GM12878 (cell line): ENCODE results near the gene DCUN1D3. TPM values are rescaled to one million over a fixed set of nuclear protein-coding genes. Genes with fewer than 3 reads are reported as not detected.

ENCODE experiments used
- ATAC-seq: fragments of 200-7000 bp; cut with Tn5 transposase; 3 replicates; pipeline ENCODE4 v1.9.1; 2020; ENCODE audit warnings: mild to moderate bottlenecking, moderate library complexity
- BruUV-seq: library from RNA; stranded (reverse); fragments of 400-500 nt; replicated peaks from 2 replicates; lab custom pipeline; 2021; lab: Mats Ljungman, UMichigan
- CTCF ChIA-PET: fragments of 300-600 bp; sonication (Branson Sonifier 250); formaldehyde crosslinking; extraction: SDS; loops from one replicate; lab custom pipeline; 2021; ENCODE audit warnings: inconsistent platforms; lab: Yijun Ruan, JAX
- POLR2A ChIA-PET: fragments of 350-600 bp; formaldehyde crosslinking; extraction: SDS; loops from one replicate; lab custom pipeline; 2021; ENCODE audit warnings: inconsistent platforms; lab: Charles Lee
- RAD21 ChIA-PET: fragments of 300-600 bp; sonication (Branson Sonifier 250); formaldehyde crosslinking; loops from one replicate; lab custom pipeline; 2023; ENCODE audit warnings: antibody characterized with exemption; ENCODE audit not compliant: unreplicated experiment; lab: Charles Lee
- SMC1A ChIA-PET: fragments of 300-600 bp; sonication (Branson Sonifier 250); formaldehyde crosslinking; loops from one replicate; lab custom pipeline; 2023; ENCODE audit not compliant: unreplicated experiment, uncharacterized antibody; lab: Charles Lee
- DNase-seq: peaks from one replicate; pipeline ENCODE4 v3.0.0-alpha.2; 2011; ENCODE audit warnings: low read depth, low spot score
- FAIRE-seq: peaks from 3 replicates; lab custom pipeline; 2011; peaks lifted over from hg19 to GRCh38; lab: Jason Lieb, UNC
- H2AFZ ChIP-seq: 2 replicates; pipeline ENCODE4 v1.6.0; 2011; ENCODE audit warnings: low read depth, low read length, control low read depth; ENCODE audit not compliant: control insufficient read depth
- H3K27ac ChIP-seq: 2 replicates; pipeline ENCODE4 v1.5.1; 2011; ENCODE audit warnings: control low read depth; ENCODE audit not compliant: control insufficient read depth, insufficient read depth
- H3K27me3 ChIP-seq, 2 experiments: replicated peaks in 1 of 2; 2 replicates each; pipeline versions ENCODE4 v1.6.0 to v1.6.1; 2011; ENCODE audit warnings: low read length in 1 of 2; ENCODE audit not compliant: control insufficient read depth in 2 of 2, insufficient read depth in 2 of 2
- H3K36me3 ChIP-seq, 2 experiments: 2 replicates each; pipeline ENCODE4 v1.5.1; 2011; ENCODE audit warnings: low read length in 1 of 2; ENCODE audit not compliant: control insufficient read depth in 2 of 2, insufficient read depth in 2 of 2
- H3K4me1 ChIP-seq: 2 replicates; pipeline ENCODE4 v1.6.1; 2011; ENCODE audit warnings: mild to moderate bottlenecking, low read length, moderate library complexity, mixed read lengths; ENCODE audit not compliant: control insufficient read depth, insufficient read depth
- H3K4me2 ChIP-seq: 2 replicates; pipeline ENCODE4 v1.6.0; 2011; ENCODE audit warnings: control low read depth; ENCODE audit not compliant: control insufficient read depth, insufficient read depth
- H3K4me3 ChIP-seq: fragments of 200-600 bp; sonication (generic); 2 replicates; pipeline ENCODE4 v1.5.1; 2016
- H3K79me2 ChIP-seq: 2 replicates; pipeline ENCODE4 v1.6.0; 2011; ENCODE audit warnings: low read length; ENCODE audit not compliant: control insufficient read depth, insufficient read depth
- H3K9ac ChIP-seq: 2 replicates; pipeline ENCODE4 v1.8.0; 2011; ENCODE audit warnings: low read length, control low read depth, mixed read lengths; ENCODE audit not compliant: control insufficient read depth, insufficient read depth
- H3K9me3 ChIP-seq: replicated peaks from 3 replicates; pipeline ENCODE4 v1.5.1; 2011; ENCODE audit warnings: mild to moderate bottlenecking, low read length; ENCODE audit not compliant: control insufficient read depth, insufficient read depth
- H4K20me1 ChIP-seq: 2 replicates; pipeline ENCODE4 v1.6.0; 2011; ENCODE audit not compliant: control insufficient read depth, insufficient read depth
- BCL11A ChIP-seq: IDR thresholded peaks from 2 replicates; pipeline ENCODE4 v1.6.1; 2011; ENCODE audit warnings: low read depth, low read length
- BHLHE40 ChIP-seq, 2 experiments: fragments of 450-650 bp in 1 of 2; IDR thresholded peaks; 2 replicates each; pipeline ENCODE4 v1.6.1; 2011 to 2017; ENCODE audit warnings: low read depth in 2 of 2, borderline replicate concordance in 1 of 2, improper control_type of control experiment in 1 of 2, low read length in 1 of 2, mild to moderate bottlenecking in 1 of 2
- CREM ChIP-seq: IDR thresholded peaks from 2 replicates; pipeline ENCODE4 v1.6.1; 2014; ENCODE audit warnings: antibody characterized with exemption, low read depth
- DPF2 ChIP-seq: fragments of 450-650 bp; IDR thresholded peaks from 2 replicates; pipeline ENCODE4 v1.6.1; 2017; ENCODE audit warnings: mild to moderate bottlenecking
- HDGF ChIP-seq: fragments of 450-650 bp; IDR thresholded peaks from 2 replicates; pipeline ENCODE4 v1.6.1; 2016; ENCODE audit warnings: antibody characterized with exemption
- IRF4 ChIP-seq: IDR thresholded peaks from 2 replicates; pipeline ENCODE4 v1.6.1; 2011; ENCODE audit warnings: low read depth, low read length
- MEF2A ChIP-seq: IDR thresholded peaks from 2 replicates; pipeline ENCODE4 v1.6.1; 2011; ENCODE audit warnings: low read depth, mild to moderate bottlenecking, low read length, moderate library complexity; ENCODE audit not compliant: insufficient read depth
- MLLT1 ChIP-seq: fragments of 450-650 bp; IDR thresholded peaks from 2 replicates; pipeline ENCODE4 v1.6.1; 2016; ENCODE audit warnings: mild to moderate bottlenecking
- MTA2 ChIP-seq: fragments of 450-650 bp; IDR thresholded peaks from 2 replicates; pipeline ENCODE4 v1.6.1; 2016; ENCODE audit warnings: low read depth, mild to moderate bottlenecking, moderate library complexity
- NFYA ChIP-seq: IDR thresholded peaks from 2 replicates; pipeline ENCODE4 v1.6.1; 2011; ENCODE audit warnings: low read depth, mild to moderate bottlenecking, low read length, improper control_type of control experiment, borderline replicate concordance
- NR2C2 ChIP-seq: IDR thresholded peaks from 2 replicates; pipeline ENCODE4 v1.6.1; 2011; ENCODE audit warnings: borderline replicate concordance, low read depth; ENCODE audit not compliant: control insufficient read depth, insufficient read length
- RUNX3 ChIP-seq: IDR thresholded peaks from 2 replicates; pipeline ENCODE4 v1.6.1; 2012; ENCODE audit warnings: low read length, inconsistent platforms
- TAF1 ChIP-seq: IDR thresholded peaks from 2 replicates; pipeline ENCODE4 v1.6.1; 2011; ENCODE audit warnings: mild to moderate bottlenecking, low read depth, low read length, borderline replicate concordance
- ZBTB4 ChIP-seq: fragments of 450-650 bp; formaldehyde crosslinking; IDR thresholded peaks from 2 replicates; pipeline ENCODE4 v1.4.0; 2022; ENCODE audit warnings: mild to moderate bottlenecking, moderate library complexity
- ZNF217 ChIP-seq: fragments of 450-650 bp; IDR thresholded peaks from 2 replicates; pipeline ENCODE4 v1.6.1; 2017; ENCODE audit warnings: antibody characterized with exemption, mild to moderate bottlenecking
- ZNF24 ChIP-seq: fragments of 450-650 bp; IDR thresholded peaks from 2 replicates; pipeline ENCODE4 v1.6.1; 2017; ENCODE audit warnings: antibody characterized with exemption, mild to moderate bottlenecking
- WGBS: methylation state at CpG from one replicate; pipeline ENCODE4 v1.1.6; 2016; ENCODE audit warnings: low lambda C conversion rate; ENCODE audit not compliant: insufficient replicate concordance, insufficient coverage; ENCODE audit errors: missing lambda C conversion rate; 5-methylcytosine and 5-hydroxymethylcytosine counted together
- in situ Hi-C: fragments of 300-500 bp; cut with MboI; formaldehyde crosslinking; loops from 9 replicates; pipeline ENCODE4 v1.14.3; 2018; ENCODE audit warnings: mixed read lengths
- intact Hi-C: fragments of 100-400 bp; cut with micrococcal nuclease; formaldehyde crosslinking; loops from one replicate; pipeline ENCODE4 v1.14.2; 2022; ENCODE audit not compliant: unreplicated experiment
- polyA plus RNA-seq, 11 experiments: library from polyadenylated mRNA; depleted of rRNA in 4 of 11; unstranded in 6 of 11; stranded (reverse) in 5 of 11; fragments of >200 nt; fragmentation: Nextera tagmentation in 4 of 11; fragmentation: Illumina TruSeq in 1 of 11; extraction: Ambion mirVana in 4 of 11; extraction: Trizol in 1 of 11; gene quantifications; 1 replicate in 1 of 11; 2 replicates in 10 of 11; pipeline versions ENCODE4 v1.2.1 to v1.2.3, GENCODE V29; 2011 to 2016; ENCODE audit warnings: inconsistent platforms in 2 of 11, missing spikeins in 2 of 11, low read depth in 1 of 11
- total RNA-seq, 4 experiments: library from RNA; depleted of rRNA in 3 of 4; stranded (reverse); fragments of >200 nt in 3 of 4; fragmentation: Illumina TruSeq in 1 of 4; extraction: Trizol in 1 of 4; gene quantifications; 2 replicates each; pipeline versions ENCODE4 v1.2.1 to v1.2.3, GENCODE V29; 2013 to 2021

Gene DCUN1D3
- total and polyA plus RNA-seq, 10 of the 15 experiments (the other 5 are each of a cell fraction or from before 2014, with no cell fraction given) = 0.47 to 4.5 (median 1.9) TPM

GRCh38 chr16:20904507-20905081, 4.4 kb upstream of the DCUN1D3 start:
- no peaks in the 10 kb centered on the region for H3K9me3 ChIP-seq
- ChIA-PET POLR2A (interaction anchor here (2.3 kb wide), 1 partner anchor 39 kb away, joined by 12 read pairs; no protein-coding TSS in a partner anchor), SMC1A (interaction anchor here (1.3 to 4.6 kb wide), 6 partner anchors 24 to 55 kb away, joined by 6 to 34 read pairs (median 13); no protein-coding TSS in a partner anchor), RAD21 (interaction anchor here (1.2 to 2.8 kb wide), 4 partner anchors 30 to 54 kb away, joined by 4 to 12 read pairs (median 8); no protein-coding TSS in a partner anchor), CTCF (interaction anchor here (1.5 to 3.7 kb wide), 3 partner anchors 30 to 56 kb away, joined by 5 to 18 read pairs (median 8); no protein-coding TSS in a partner anchor)
- H4K20me1 ChIP-seq = no peaks in the 10 kb centered on the region
- peak overlapping the region; percentile 82; the same call in 1 of the 2 replicates for H3K4me2 ChIP-seq
- no peak overlapping the region for H2AFZ ChIP-seq
- no peaks in the 10 kb centered on the region; a peak in 1 of 4 replicates for H3K36me3 ChIP-seq
- H3K79me2 ChIP-seq = peaks cover 19% of the 10 kb centered on the region
- H3K4me1 ChIP-seq = peaks cover 22% of the 10 kb centered on the region
- 56% methylated on average over 3 of the region's 3 CpGs for WGBS
- ATAC-seq = 0 out of 3 replicates have a peak, but pooled peaks have one; percentile 1
- H3K9ac ChIP-seq = no peak overlapping the region
- no TSS peak for BruUV-seq
- H3K27ac ChIP-seq = no peak overlapping the region
- H3K4me3 ChIP-seq = peak overlapping the region; percentile 31; the same call in 1 of the 2 replicates
- peak; percentile 49 for DNase-seq
- H3K27me3 ChIP-seq = no peaks in the 10 kb centered on the region
- FAIRE-seq = peak; percentile 65
- in situ Hi-C loops = no loop called here
- intact Hi-C loops = no loop called here
- no peak for TF ChIP-seq NR2C2
- TF ChIP-seq IRF4 = 0 out of 2 replicates have a peak, but pooled peaks have one; percentile 26
- peak; percentile 91 for TF ChIP-seq MTA2
- 0 out of 2 replicates have a peak, but pooled peaks have one; percentile 55 for TF ChIP-seq ZNF217
- TF ChIP-seq ZBTB4 (CRISPR knock-in tag) = no peak
- peak; percentile 99 for TF ChIP-seq RUNX3
- no peak for TF ChIP-seq NFYA
- TF ChIP-seq BHLHE40 (IDR thresholded peaks at IDR 0.05; ENCODE audit: borderline replicate concordance in 1 of 2, low read depth in 2 of 2, low read length in 1 of 2) = peak; percentile 87 to 90
- peak; percentile 57; the same call in 1 of the 2 replicates for TF ChIP-seq BCL11A
- TF ChIP-seq ZNF24 = no peak
- TF ChIP-seq MLLT1 = peak; percentile 94
- TF ChIP-seq MEF2A = peak; percentile 77; the same call in 1 of the 2 replicates
- TF ChIP-seq CREM = peak; percentile 39; the same call in 1 of the 2 replicates
- peak; percentile 82 for TF ChIP-seq DPF2
- TF ChIP-seq HDGF = peak; percentile 38; the same call in 1 of the 2 replicates
- TF ChIP-seq TAF1 = no peak
